Measurements from ENCODE around the gene HECTD2. TPM values are rescaled to one million over a fixed set of nuclear protein-coding genes. Genes with fewer than 3 reads are reported as not detected.

HECTD2 gene
- total RNA-seq, 1 experiment from 2014 or later = 11.5 TPM

- in situ Hi-C loops (cut with HindIII; ENCODE audit: low pct_unique_long_range_greater_than_20kb, low sequenced_read_pairs) = no loop called here
- BruUV-seq (replicated peaks) = no TSS peak
- DNase-seq (ENCODE audit: low read depth, low spot score) = no peak
- Histone ChIP-seq H3K4me3 (ENCODE audit: low read depth in 2 of 2, low read length in 2 of 2) (no peak overlapping the region), H3K27ac (ENCODE audit: low read length) (no peak overlapping the region), H3K4me1 (ENCODE audit: control insufficient read depth, insufficient read depth, low read length) (no peaks in the 10 kb centered on the region), H3K36me3 (ENCODE audit: control insufficient read depth, insufficient read depth, low read length) (no peaks in the 10 kb centered on the region), H3K27me3 (ENCODE audit: control insufficient read depth, insufficient read depth, low read length) (peaks cover 12% of the 10 kb centered on the region), H3K9me3 (ENCODE audit: control insufficient read depth, insufficient read depth, low read depth, low read length) (no peaks in the 10 kb centered on the region)
- ChIA-PET CTCF (no interaction called here), POLR2A (no interaction called here)
- ATAC-seq = no peak
- intact Hi-C loops (cut with micrococcal nuclease; ENCODE audit: unreplicated experiment) = no loop called here
- TF ChIP-seq SIN3A (IDR thresholded peaks at IDR 0.05; ENCODE audit: borderline replicate concordance, insufficient read depth, low read depth, low read length) = no peak
- TF ChIP-seq CTCF (IDR thresholded peaks at IDR 0.05) = no peak
- no peak for TF ChIP-seq REST (IDR thresholded peaks at IDR 0.05; ENCODE audit: insufficient read depth in 1 of 2, low read depth in 2 of 2, low read length in 1 of 2)
These were observed 29.3 kb upstream of the HECTD2 start for GRCh38 chr10:91380873-91381256.

- Histone ChIP-seq H3K4me3 (ENCODE audit: low read depth in 2 of 2, low read length in 2 of 2) (no peak overlapping the region), H3K27ac (ENCODE audit: low read length) (no peak overlapping the region), H3K4me1 (ENCODE audit: control insufficient read depth, insufficient read depth, low read length) (no peaks in the 10 kb centered on the region), H3K36me3 (ENCODE audit: control insufficient read depth, insufficient read depth, low read length) (no peaks in the 10 kb centered on the region), H3K9me3 (ENCODE audit: control insufficient read depth, insufficient read depth, low read depth, low read length) (no peaks in the 10 kb centered on the region), H3K27me3 (ENCODE audit: control insufficient read depth, insufficient read depth, low read length) (peaks cover 17% of the 10 kb centered on the region)
- DNase-seq (ENCODE audit: low read depth, low spot score) = no peak
- ChIA-PET CTCF (no interaction called here), POLR2A (no interaction called here)
- BruUV-seq (replicated peaks) = no TSS peak
- TF ChIP-seq SIN3A (IDR thresholded peaks at IDR 0.05; ENCODE audit: borderline replicate concordance, insufficient read depth, low read depth, low read length) (no peak), POLR2AphosphoS5 (IDR thresholded peaks at IDR 0.05; ENCODE audit: low read depth, low read length) (no peak), REST (IDR thresholded peaks at IDR 0.05; ENCODE audit: insufficient read depth in 1 of 2, low read depth in 2 of 2, low read length in 1 of 2) (no peak), TCF7L2 (IDR thresholded peaks at IDR 0.05; ENCODE audit: low read depth, low read length) (no peak), CTCF (IDR thresholded peaks at IDR 0.05) (no peak)
- no peak for ATAC-seq
- intact Hi-C loops (cut with micrococcal nuclease; ENCODE audit: unreplicated experiment) (no loop called here), in situ Hi-C loops (cut with HindIII; ENCODE audit: low pct_unique_long_range_greater_than_20kb, low sequenced_read_pairs) (no loop called here)
These were observed 28.8 kb upstream of the HECTD2 start for GRCh38 chr10:91381257-91381891.
